K562 (cell line): ENCODE data around the gene CPSF6. TPM values are rescaled to one million over a fixed set of nuclear protein-coding genes. Genes with fewer than 3 reads are reported as not detected.
A peak's percentile ranks its signal among the peaks of the same experiment; 100 is the strongest.

ENCODE experiments used
- ATAC-seq: fragments of 200-7000 bp; cut with Tn5 transposase; 3 replicates; pipeline ENCODE4 v1.9.1; 2020; ENCODE audit warnings: moderate library complexity
- BruUV-seq: library from RNA; stranded (reverse); fragments of 400-500 nt; replicated peaks from 2 replicates; lab custom pipeline; 2021; lab: Mats Ljungman, UMichigan
- CTCF ChIA-PET: fragments of 300-600 bp; formaldehyde crosslinking; extraction: SDS; loops from one replicate; lab custom pipeline; 2021; ENCODE audit warnings: low intra/inter-chr PET ratio; lab: Yijun Ruan, JAX
- POLR2A ChIA-PET: fragments of 300-600, 350-650 bp; sonication (Branson Sonifier 250); formaldehyde crosslinking; extraction: SDS; loops from one replicate; lab custom pipeline; 2021; ENCODE audit warnings: antibody characterized with exemption, inconsistent platforms; lab: Yijun Ruan, JAX
- DNase-seq, 4 experiments: peaks; one replicate each; pipeline versions ENCODE4 v3.0.0 to v3.0.0-alpha.2; 2011 to 2018; ENCODE audit warnings: low spot score in 3 of 4, mixed read lengths in 3 of 4; ENCODE audit errors: extremely low read depth in 1 of 4
- FAIRE-seq: peaks from 2 replicates; lab custom pipeline; 2011; peaks lifted over from hg19 to GRCh38; lab: Jason Lieb, UNC
- H2AFZ ChIP-seq: 2 replicates; pipeline ENCODE4 v1.6.0; 2011; ENCODE audit warnings: low read depth, low read length, control low read depth, inconsistent platforms
- H3K27ac ChIP-seq: fragments of 200-600 bp; 3 replicates; pipeline ENCODE4 v1.8.0; 2011; ENCODE audit warnings: low read depth, mild to moderate bottlenecking, control low read depth, inconsistent platforms, low read length, moderate library complexity, mixed read lengths; ENCODE audit errors: extremely low read depth
- H3K27me3 ChIP-seq, 2 experiments: fragments of 300-600 bp in 1 of 2; 2 replicates in 1 of 2; 3 replicates in 1 of 2; pipeline versions ENCODE4 v1.6.0 to v1.8.0; 2011; ENCODE audit warnings: inconsistent platforms in 2 of 2, low read length in 2 of 2, mild to moderate bottlenecking in 1 of 2, mixed read lengths in 1 of 2, moderate library complexity in 1 of 2; ENCODE audit not compliant: control insufficient read depth in 2 of 2, insufficient read depth in 2 of 2
- H3K36me3 ChIP-seq: fragments of 300-600 bp; 3 replicates; pipeline ENCODE4 v1.8.0; 2011; ENCODE audit warnings: mild to moderate bottlenecking, low read length, inconsistent platforms; ENCODE audit not compliant: control insufficient read depth, insufficient read depth
- H3K4me1 ChIP-seq, 2 experiments: fragments of 200-600 bp in 1 of 2; replicated peaks in 1 of 2; 2 replicates in 1 of 2; 3 replicates in 1 of 2; pipeline versions ENCODE4 v1.5.1 to v1.8.0; 2011; ENCODE audit warnings: inconsistent platforms in 2 of 2, low read length in 2 of 2, mild to moderate bottlenecking in 1 of 2, mixed read lengths in 1 of 2, moderate library complexity in 1 of 2; ENCODE audit not compliant: control insufficient read depth in 2 of 2, insufficient read depth in 2 of 2
- H3K4me2 ChIP-seq: 2 replicates; pipeline ENCODE4 v1.6.1; 2011; ENCODE audit warnings: low read length, control low read depth, inconsistent platforms, mixed read lengths; ENCODE audit not compliant: insufficient read depth
- H3K4me3 ChIP-seq: fragments of 200-600 bp; sonication (generic), shearing (Covaris generic); 2 replicates; pipeline ENCODE4 v1.5.1; 2016; ENCODE audit warnings: control low read depth, inconsistent platforms
- H3K79me2 ChIP-seq: fragments of 200-600 bp; 3 replicates; pipeline ENCODE4 v1.8.0; 2011; ENCODE audit warnings: low read length, inconsistent platforms; ENCODE audit not compliant: control insufficient read depth, insufficient read depth
- H3K9ac ChIP-seq, 2 experiments: 2 replicates each; pipeline versions ENCODE4 v1.6.0 to v1.6.1; 2011; ENCODE audit warnings: low read depth in 2 of 2, low read length in 2 of 2, control low read depth in 1 of 2, inconsistent platforms in 1 of 2, mild to moderate bottlenecking in 1 of 2, mixed read lengths in 1 of 2; ENCODE audit not compliant: insufficient read depth in 1 of 2
- H3K9me1 ChIP-seq: one replicate; pipeline ENCODE4 v1.6.0; 2011; ENCODE audit warnings: inconsistent platforms, mild to moderate bottlenecking, low read length, moderate library complexity; ENCODE audit not compliant: control insufficient read depth, insufficient read depth
- H3K9me3 ChIP-seq: replicated peaks from 2 replicates; pipeline ENCODE4 v1.5.1; 2011; ENCODE audit warnings: low read depth, low read length, inconsistent platforms; ENCODE audit not compliant: control insufficient read depth, insufficient read depth
- H4K20me1 ChIP-seq: replicated peaks from 2 replicates; pipeline ENCODE4 v1.6.1; 2011; ENCODE audit warnings: low read length, inconsistent platforms, mixed read lengths; ENCODE audit not compliant: control insufficient read depth, insufficient read depth
- C11orf30 ChIP-seq: fragments of 450-650 bp; IDR thresholded peaks from 2 replicates; pipeline ENCODE4 v1.6.1; 2016; ENCODE audit warnings: low read depth, mild to moderate bottlenecking
- CHAMP1 ChIP-seq: fragments of 450-650 bp; IDR thresholded peaks from 2 replicates; pipeline ENCODE4 v1.6.1; 2016; ENCODE audit warnings: mild to moderate bottlenecking
- CHD4 ChIP-seq: fragments of 200-600 bp; sonication (generic); IDR thresholded peaks from 3 replicates; pipeline ENCODE4 v1.6.1; 2012; ENCODE audit warnings: low read depth, mild to moderate bottlenecking, mixed read lengths, low read length, inconsistent platforms; ENCODE audit not compliant: insufficient read depth, insufficient replicate concordance, poor library complexity, severe bottlenecking
- CREB5 ChIP-seq: fragments of 250-450 bp; sonication (Bioruptor Pico); IDR thresholded peaks from 2 replicates; pipeline ENCODE4 v1.5.0; 2020; ENCODE audit warnings: mild to moderate bottlenecking
- ETV5 ChIP-seq: sonication (generic); formaldehyde crosslinking; IDR thresholded peaks from 2 replicates; pipeline ENCODE4 v1.4.0; 2020; ENCODE audit warnings: low read depth, mild to moderate bottlenecking, missing genetic modification reagents
- MAFG ChIP-seq: fragments of 450-650 bp; conservative IDR thresholded peaks from 2 replicates; pipeline ENCODE4 v1.6.1; 2016; ENCODE audit warnings: missing genetic modification characterization, missing compliant biosample characterization
- MAFK ChIP-seq: IDR thresholded peaks from 2 replicates; pipeline ENCODE4 v1.6.1; 2011; ENCODE audit warnings: low read length, improper control_type of control experiment
- SFPQ ChIP-seq: fragments of 200-400 bp; formaldehyde crosslinking; IDR thresholded peaks from 2 replicates; pipeline ENCODE4 v1.6.1; 2017; ENCODE audit warnings: mild to moderate bottlenecking, low read depth, low read length, moderate library complexity
- TCF7 ChIP-seq: sonication (generic); IDR thresholded peaks from 2 replicates; pipeline ENCODE4 v1.6.1; 2016; ENCODE audit warnings: antibody characterized with exemption, borderline replicate concordance
- ZBTB33 ChIP-seq: sonication (generic); formaldehyde crosslinking; IDR thresholded peaks from 2 replicates; pipeline ENCODE4 v1.8.1; 2023; ENCODE audit warnings: mild to moderate bottlenecking, missing genetic modification reagents
- ZBTB7A ChIP-seq: IDR thresholded peaks from 2 replicates; pipeline ENCODE4 v1.6.1; 2011; ENCODE audit warnings: low read depth, mild to moderate bottlenecking, low read length, moderate library complexity, borderline replicate concordance; ENCODE audit not compliant: control insufficient read depth
- ZNF316 ChIP-seq: fragments of 450-650 bp; IDR thresholded peaks from 2 replicates; pipeline ENCODE4 v1.6.1; 2016
- ZNF644 ChIP-seq: fragments of 200-800 bp; sonication (Bioruptor generic); IDR thresholded peaks from 2 replicates; pipeline ENCODE4 v1.6.1; 2016; ENCODE audit warnings: low read depth, missing genetic modification characterization, missing compliant biosample characterization
- WGBS: fragments of 100-300 bp; shearing (Covaris generic); methylation state at CpG from one replicate; pipeline ENCODE4 v1.1.6; 2016; ENCODE audit warnings: low coverage, mixed read lengths; ENCODE audit not compliant: insufficient coverage; ENCODE audit errors: missing lambda C conversion rate; 5-methylcytosine and 5-hydroxymethylcytosine counted together
- in situ Hi-C: fragments of 300-500 bp; cut with MboI; formaldehyde crosslinking; loops from 4 replicates; pipeline ENCODE4 v1.15.0; 2018; ENCODE audit warnings: inconsistent platforms, mixed read lengths
- intact Hi-C: fragments of 100-400 bp; cut with micrococcal nuclease; formaldehyde crosslinking; loops from 2 replicates; pipeline ENCODE4 v1.14.2; 2022
- polyA plus RNA-seq, 8 experiments: library from polyadenylated mRNA; depleted of rRNA in 4 of 8; stranded (reverse) in 5 of 8; unstranded in 3 of 8; fragments of >200 nt; fragmentation: Nextera tagmentation in 2 of 8; fragmentation: Illumina TruSeq in 1 of 8; extraction: Ambion mirVana in 2 of 8; extraction: Trizol in 1 of 8; gene quantifications; 2 replicates each; pipeline versions ENCODE4 v1.2.1 to v1.2.3, GENCODE V29; 2011 to 2014; ENCODE audit warnings: inconsistent platforms in 1 of 8, missing spikeins in 1 of 8
- total RNA-seq, 7 experiments: library from RNA; depleted of rRNA in 6 of 7; stranded (reverse); fragments of >200 nt in 6 of 7; fragmentation: Illumina TruSeq in 2 of 7; extraction: Trizol in 2 of 7; gene quantifications; 2 replicates each; pipeline versions ENCODE4 v1.2.1 to v1.2.3, GENCODE V29; 2011 to 2021; ENCODE audit warnings: low replicate concordance in 1 of 7

Gene CPSF6
- total and polyA plus RNA-seq, 9 of the 15 experiments (the other 6 are each of a cell fraction or from before 2014, with no cell fraction given), result 34.3 to 129 (median 77.8) TPM

- no TSS peak for BruUV-seq
- Histone ChIP-seq H3K4me2 (no peak overlapping the region), H3K27ac (no peak overlapping the region), H2AFZ (no peak overlapping the region), H3K9me1 (no peaks in the 10 kb centered on the region), H3K9me3 (no peaks in the 10 kb centered on the region), H4K20me1 (no peaks in the 10 kb centered on the region), H3K79me2 (0 out of 3 replicates have a peak, but pooled peaks cover 2% of the 10 kb centered on the region), H3K27me3 (no peaks in the 10 kb centered on the region), H3K4me1 (no peaks in the 10 kb centered on the region), H3K9ac (no peak overlapping the region), H3K36me3 (peaks cover 97% of the 10 kb centered on the region), H3K4me3 (no peak overlapping the region)
- in situ Hi-C loops, result no loop called here
- FAIRE-seq (no peak), DNase-seq (no peak), ATAC-seq (no peak)
- ChIA-PET POLR2A (interaction anchor here (1.5 kb wide), 1 partner anchor 19 kb away, joined by 7 read pairs; no protein-coding TSS in a partner anchor), CTCF (no interaction called here)
- WGBS, result 97% methylated on average over 18 of the region's 20 CpGs
- intact Hi-C loops, result no loop called here
- no peak for TF ChIP-seq ZBTB7A
- TF ChIP-seq TCF7, result no peak
- TF ChIP-seq CREB5 (CRISPR knock-in tag), result no peak
- no peak for TF ChIP-seq CHD4
- no peak for TF ChIP-seq ETV5 (CRISPR knock-in tag)
- TF ChIP-seq C11orf30, result peak; percentile 84
- peak; percentile 77 for TF ChIP-seq MAFG (tag)
- 0 out of 2 replicates have a peak, but pooled peaks have one; percentile 18 for TF ChIP-seq ZBTB33 (CRISPR knock-in tag)
- no peak for TF ChIP-seq SFPQ
- no peak for TF ChIP-seq ZNF644
- peak; percentile 94 for TF ChIP-seq ZNF316
- peak; percentile 76 for TF ChIP-seq MAFK
- peak; percentile 79 for TF ChIP-seq CHAMP1
Observed at GRCh38 chr12:69262264-69262974, 23.1 kb downstream of the CPSF6 start.
